ENCODE measurements around the gene RECQL5. TPM values are rescaled to one million over a fixed set of nuclear protein-coding genes. Genes with fewer than 3 reads are reported as not detected.

The RECQL5 gene
- polyA plus RNA-seq, 1 of the 3 experiments (the other 2 are of a cell fraction): 25.3 TPM

- ChIA-PET CTCF (interaction anchor here (0.6 to 7.5 kb wide), 6 partner anchors 16 to 250 kb away, joined by 3 to 43 read pairs (median 4); partner anchors contain the start of gene SMIM5), POLR2A (no interaction called here)
- 59% methylated on average over 6 of the region's 6 CpGs for WGBS (ENCODE audit: low lambda C conversion rate)
- Histone ChIP-seq H3K9me2 (no peaks in the 10 kb centered on the region), H3K79me2 (ENCODE audit: insufficient read depth) (no peaks in the 10 kb centered on the region), H3F3A (replicated peaks; ENCODE audit: insufficient read depth) (no peaks in the 10 kb centered on the region), H3K4me1 (ENCODE audit: control insufficient read depth in 1 of 2, insufficient read depth in 2 of 2, low read depth in 1 of 2, low read length in 1 of 2) (no peaks in the 10 kb centered on the region; a peak in 1 of 4 replicates), H3K4me2 (no peak overlapping the region), H2AFZ (ENCODE audit: low read depth) (no peak overlapping the region), H4K20me1 (ENCODE audit: insufficient read depth) (no peaks in the 10 kb centered on the region), H3K27me3 (ENCODE audit: insufficient read depth) (no peaks in the 10 kb centered on the region), H3K36me3 (replicated peaks in 1 of 2; ENCODE audit: control insufficient read depth in 1 of 2, insufficient read depth in 2 of 2, low read length in 1 of 2) (no peaks in the 10 kb centered on the region), H3K27ac (ENCODE audit: low read depth in 2 of 2, low read length in 1 of 2) (no peak overlapping the region), H3K4me3 (ENCODE audit: low read depth in 2 of 2, low read length in 1 of 2) (no peak overlapping the region), H3K9me3 (no peaks in the 10 kb centered on the region), H3K9ac (no peak overlapping the region)
- TF ChIP-seq FOSL2 (IDR thresholded peaks at IDR 0.05; ENCODE audit: borderline replicate concordance, low read depth): no peak
- no peak for TF ChIP-seq SMC3 (IDR thresholded peaks at IDR 0.05; ENCODE audit: low read depth, low read length)
- TF ChIP-seq EP300 (IDR thresholded peaks at IDR 0.05; ENCODE audit: borderline replicate concordance in 1 of 2, low read depth in 1 of 2, low read length in 1 of 2): no peak
- no peak for TF ChIP-seq POLR2AphosphoS5 (IDR thresholded peaks at IDR 0.05; ENCODE audit: low read depth, low read length)
- no peak for TF ChIP-seq FOXJ3 (CRISPR knock-in tag; IDR thresholded peaks at IDR 0.05)
- no peak for TF ChIP-seq EZH2phosphoT487 (IDR thresholded peaks at IDR 0.05; ENCODE audit: borderline replicate concordance, low read depth)
- no peak for TF ChIP-seq SIN3A (IDR thresholded peaks at IDR 0.05; ENCODE audit: borderline replicate concordance, low read depth, low read length)
- TF ChIP-seq JUND (IDR thresholded peaks at IDR 0.05): no peak
- no peak for TF ChIP-seq TCF12 (IDR thresholded peaks at IDR 0.05)
- no peak for TF ChIP-seq FOXM1 (IDR thresholded peaks at IDR 0.05; ENCODE audit: low read depth)
- DNase-seq: no peak
Observed at GRCh38 chr17:75595920-75596313, 71.0 kb downstream of the RECQL5 start.

- no peak overlapping the region for H3K4me3 ChIP-seq (ENCODE audit: low read depth in 2 of 2, low read length in 1 of 2)
- H3K27me3 ChIP-seq (ENCODE audit: insufficient read depth): no peaks in the 10 kb centered on the region
- H2AFZ ChIP-seq (ENCODE audit: low read depth): no peak overlapping the region
- H3K36me3 ChIP-seq (replicated peaks in 1 of 2; ENCODE audit: control insufficient read depth in 1 of 2, insufficient read depth in 2 of 2, low read length in 1 of 2): no peaks in the 10 kb centered on the region
- ChIA-PET POLR2A (no interaction called here), CTCF (interaction anchor here (1.0 to 7.5 kb wide), 4 partner anchors 20 to 183 kb away, joined by 3 to 43 read pairs (median 8); partner anchors contain the start of gene SMIM5)
- H3K4me2 ChIP-seq: no peak overlapping the region
- no peaks in the 10 kb centered on the region for H3K9me2 ChIP-seq
- WGBS (ENCODE audit: low lambda C conversion rate): 69% methylated on average over 13 of the region's 13 CpGs
- no peak overlapping the region for H3K27ac ChIP-seq (ENCODE audit: low read depth in 2 of 2, low read length in 1 of 2)
- H3K9me3 ChIP-seq: no peaks in the 10 kb centered on the region
- H4K20me1 ChIP-seq (ENCODE audit: insufficient read depth): no peaks in the 10 kb centered on the region
- DNase-seq: no peak
- TF ChIP-seq TEAD4 (IDR thresholded peaks at IDR 0.05; ENCODE audit: borderline replicate concordance, insufficient read depth): no peak
- no peaks in the 10 kb centered on the region for H3F3A ChIP-seq (replicated peaks; ENCODE audit: insufficient read depth)
- H3K4me1 ChIP-seq (ENCODE audit: control insufficient read depth in 1 of 2, insufficient read depth in 2 of 2, low read depth in 1 of 2, low read length in 1 of 2): peaks cover 0 to 1% of the 10 kb centered on the region in 2 experiments; a peak in 1 of 4 replicates
- no peak overlapping the region for H3K9ac ChIP-seq
- no peaks in the 10 kb centered on the region for H3K79me2 ChIP-seq (ENCODE audit: insufficient read depth)
Observed at GRCh38 chr17:75595284-75595919, 71.6 kb downstream of the RECQL5 start.
